ENCODE data around the gene TAF12.
"Not testable (repeated sequence)": the region's sequence is repeated elsewhere in the genome, so short reads cannot be mapped to it uniquely, and the experiment has no call there.

The TAF12 gene

GRCh38 chr1:28577738-28578536 is 64.9 kb downstream of the TAF12 start:
- H3K9me3 Mint-ChIP-seq: no peaks in the 10 kb centered on the region
- no peak for TF ChIP-seq CTCF (IDR thresholded peaks at IDR 0.05)
- DNase-seq: no peak
- H3K4me1 Mint-ChIP-seq: peaks cover 21% of the 10 kb centered on the region
- H3K27ac Mint-ChIP-seq: peak overlapping the region; percentile 85
- H3K36me3 Mint-ChIP-seq (ENCODE audit: low read depth): peaks cover 49% of the 10 kb centered on the region
- peaks cover 13% of the 10 kb centered on the region for H3K27me3 Mint-ChIP-seq (ENCODE audit: low read depth, poor library complexity)
- H3K4me3 Mint-ChIP-seq: no peak overlapping the region

GRCh38 chr1:28577052-28577678 is 65.7 kb downstream of the TAF12 start:
- no peak for TF ChIP-seq CTCF (IDR thresholded peaks at IDR 0.05)
- no peak overlapping the region for H3K4me3 Mint-ChIP-seq
- H3K27ac Mint-ChIP-seq: peak overlapping the region; percentile 30
- no peaks in the 10 kb centered on the region for H3K9me3 Mint-ChIP-seq
- peaks cover 20% of the 10 kb centered on the region for H3K4me1 Mint-ChIP-seq
- DNase-seq: no peak
- peaks cover 7% of the 10 kb centered on the region for H3K27me3 Mint-ChIP-seq (ENCODE audit: low read depth, poor library complexity)
- peaks cover 49% of the 10 kb centered on the region for H3K36me3 Mint-ChIP-seq (ENCODE audit: low read depth)

GRCh38 chr1:28573564-28573963 is 69.3 kb downstream of the TAF12 start:
- Mint-ChIP-seq H3K4me3 (no peak overlapping the region), H3K4me1 (no peaks in the 10 kb centered on the region), H3K36me3 (ENCODE audit: low read depth) (peaks cover 42% of the 10 kb centered on the region), H3K9me3 (no peaks in the 10 kb centered on the region), H3K27ac (no peak overlapping the region), H3K27me3 (ENCODE audit: low read depth, poor library complexity) (no peaks in the 10 kb centered on the region)
- DNase-seq: no peak
- no peak for TF ChIP-seq CTCF (IDR thresholded peaks at IDR 0.05)

GRCh38 chr1:28572891-28573290 is 70.0 kb downstream of the TAF12 start:
- H3K4me3 Mint-ChIP-seq; H3K4me1 Mint-ChIP-seq; DNase-seq; H3K9me3 Mint-ChIP-seq; H3K27me3 Mint-ChIP-seq (ENCODE audit: low read depth, poor library complexity); H3K27ac Mint-ChIP-seq: not testable (repeated sequence)
- peaks cover 42% of the 10 kb centered on the region for H3K36me3 Mint-ChIP-seq (ENCODE audit: low read depth)

GRCh38 chr1:28571911-28572310 is 71.0 kb downstream of the TAF12 start:
- Mint-ChIP-seq H3K27ac (no peak overlapping the region), H3K4me1 (no peaks in the 10 kb centered on the region), H3K36me3 (ENCODE audit: low read depth) (peaks cover 38% of the 10 kb centered on the region), H3K27me3 (ENCODE audit: low read depth, poor library complexity) (no peaks in the 10 kb centered on the region), H3K9me3 (no peaks in the 10 kb centered on the region), H3K4me3 (no peak overlapping the region)
- no peak for TF ChIP-seq CTCF (IDR thresholded peaks at IDR 0.05)
- no peak for DNase-seq

- peak overlapping the region; percentile 56 for H3K27ac Mint-ChIP-seq
- no peaks in the 10 kb centered on the region for H3K27me3 Mint-ChIP-seq (ENCODE audit: low read depth, poor library complexity)
- TF ChIP-seq CTCF (IDR thresholded peaks at IDR 0.05): no peak
- no peaks in the 10 kb centered on the region for H3K9me3 Mint-ChIP-seq
- DNase-seq: no peak
- H3K4me1 Mint-ChIP-seq: no peaks in the 10 kb centered on the region
- H3K4me3 Mint-ChIP-seq: no peak overlapping the region
- peaks cover 50% of the 10 kb centered on the region for H3K36me3 Mint-ChIP-seq (ENCODE audit: low read depth)
These were observed 75.9 kb downstream of the TAF12 start for GRCh38 chr1:28566931-28567330.
